Measurements from ENCODE around the gene SNRNP48.
A peak's percentile ranks its signal among the peaks of the same experiment; 100 is the strongest.

The SNRNP48 gene

GRCh38 chr6:7593229-7593628 is 3.2 kb downstream of the SNRNP48 start:
- no peak for DNase-seq (ENCODE audit: low spot score)

GRCh38 chr6:7594579-7595125 is 4.7 kb downstream of the SNRNP48 start:
- DNase-seq (ENCODE audit: low spot score): no peak

- DNase-seq (ENCODE audit: low spot score): no peak
These were observed 14.0 kb downstream of the SNRNP48 start for GRCh38 chr6:7604003-7604402.

- no peak for DNase-seq (ENCODE audit: low spot score)
These were observed 14.5 kb downstream of the SNRNP48 start for GRCh38 chr6:7604506-7604905.

- DNase-seq (ENCODE audit: low spot score): peak; percentile 74
These were observed 25.8 kb downstream of the SNRNP48 start for GRCh38 chr6:7615611-7616383.

- no peak for DNase-seq (ENCODE audit: low spot score)
These were observed 28.1 kb downstream of the SNRNP48 start for GRCh38 chr6:7617801-7618764.

- no peak for DNase-seq (ENCODE audit: low spot score)
These were observed 31.8 kb downstream of the SNRNP48 start for GRCh38 chr6:7621761-7622160.

- DNase-seq (ENCODE audit: low spot score): peak; percentile 16
These were observed 35.1 kb downstream of the SNRNP48 start for GRCh38 chr6:7624796-7625710.

GRCh38 chr6:7628479-7628878 is 38.5 kb downstream of the SNRNP48 start:
- DNase-seq (ENCODE audit: low spot score): no peak

- no peak for DNase-seq (ENCODE audit: low spot score)
These were observed 38.9 kb downstream of the SNRNP48 start for GRCh38 chr6:7628909-7629308.

- no peak for DNase-seq (ENCODE audit: low spot score)
These were observed 39.3 kb downstream of the SNRNP48 start for GRCh38 chr6:7629321-7629720.

GRCh38 chr6:7630792-7631191 is 40.8 kb downstream of the SNRNP48 start:
- DNase-seq (ENCODE audit: low spot score): no peak

GRCh38 chr6:7631466-7631865 is 41.5 kb downstream of the SNRNP48 start:
- DNase-seq (ENCODE audit: low spot score): no peak

- DNase-seq (ENCODE audit: low spot score): no peak
These were observed 42.7 kb downstream of the SNRNP48 start for GRCh38 chr6:7632501-7633290.

- no peak for DNase-seq (ENCODE audit: low spot score)
These were observed 43.4 kb downstream of the SNRNP48 start for GRCh38 chr6:7633361-7633760.

- no peak for DNase-seq (ENCODE audit: low spot score)
These were observed 46.2 kb downstream of the SNRNP48 start for GRCh38 chr6:7636151-7636550.

- DNase-seq (ENCODE audit: low spot score): no peak
These were observed 47.5 kb downstream of the SNRNP48 start for GRCh38 chr6:7637533-7637932.

GRCh38 chr6:7639427-7639826 is 49.4 kb downstream of the SNRNP48 start:
- no peak for DNase-seq (ENCODE audit: low spot score)

- DNase-seq (ENCODE audit: low spot score): no peak
These were observed 50.0 kb downstream of the SNRNP48 start for GRCh38 chr6:7640016-7640415.

GRCh38 chr6:7640607-7641577 is 50.9 kb downstream of the SNRNP48 start:
- no peak for DNase-seq (ENCODE audit: low spot score)
